Stimulated activated effector memory CD8-positive, alpha-beta T cell treated with anti-CD3 and anti-CD28 coated beads, Interleukin-12 subunit alpha, Interleukin-12 subunit beta, amount 100 ng/mL, for 72 hours (primary cell): ENCODE results near the gene INPP4A.

Source experiments
- ATAC-seq: fragments of 150-1000 bp; cut with Tn5 transposase; 2 replicates; pipeline ENCODE4 v1.10.0; 2021
- DNase-seq, 2 donors: peaks; one replicate each; pipeline ENCODE4 v3.0.0; 2021 to 2022; ENCODE audit warnings: low spot score in 2 of 2
- H3K27ac Mint-ChIP-seq: one replicate; pipeline ENCODE4 v1.8.0; 2022; ENCODE audit warnings: mild to moderate bottlenecking, mixed read lengths
- H3K36me3 Mint-ChIP-seq: one replicate; pipeline ENCODE4 v1.8.0; 2022; ENCODE audit warnings: mild to moderate bottlenecking, mixed read lengths
- H3K4me1 Mint-ChIP-seq: one replicate; pipeline ENCODE4 v1.8.0; 2022; ENCODE audit warnings: mixed read lengths
- H3K4me3 Mint-ChIP-seq: one replicate; pipeline ENCODE4 v1.8.0; 2022; ENCODE audit warnings: mild to moderate bottlenecking, mixed read lengths
- H3K9me3 Mint-ChIP-seq: one replicate; pipeline ENCODE4 v1.8.0; 2022; ENCODE audit warnings: mixed read lengths

The INPP4A gene

GRCh38 chr2:98607741-98608115 lies 163.1 kb downstream of the INPP4A start:
- no peaks in the 10 kb centered on the region for H3K9me3 Mint-ChIP-seq
- DNase-seq (no peak), ATAC-seq (no peak)
- peaks cover 61% of the 10 kb centered on the region for H3K36me3 Mint-ChIP-seq
- peaks cover 57% of the 10 kb centered on the region for H3K4me1 Mint-ChIP-seq
- peak overlapping the region; percentile 97 for H3K27ac Mint-ChIP-seq
- peak overlapping the region; percentile 88 for H3K4me3 Mint-ChIP-seq

GRCh38 chr2:98608116-98608961 lies 163.7 kb downstream of the INPP4A start, which contains the start of the genes COA5 and UNC50:
Gene COA5 (minus strand): TSS chr2:98608512. CDS start chr2:98608405, 107 bp downstream.
Gene UNC50 (plus strand): TSS chr2:98608589. CDS start chr2:98609760, 1,171 bp downstream.
- ATAC-seq (peak; percentile 96), DNase-seq (peak; percentile 82 to 94)
- H3K4me1 Mint-ChIP-seq, result peaks cover 61% of the 10 kb centered on the region
- peak within 1 kb of the TSS; percentile 88 for H3K4me3 Mint-ChIP-seq
- peaks cover 61% of the 10 kb centered on the region for H3K36me3 Mint-ChIP-seq
- H3K27ac Mint-ChIP-seq, result peak within 1 kb of the TSS; percentile 97
- H3K9me3 Mint-ChIP-seq, result no peaks in the 10 kb centered on the region

GRCh38 chr2:98608962-98609604 lies 164.4 kb downstream of the INPP4A start:
- Mint-ChIP-seq H3K27ac (peak overlapping the region; percentile 97), H3K4me3 (peak overlapping the region; percentile 88), H3K4me1 (peaks cover 68% of the 10 kb centered on the region), H3K9me3 (no peaks in the 10 kb centered on the region), H3K36me3 (peaks cover 61% of the 10 kb centered on the region)
- DNase-seq (no peak), ATAC-seq (peak; percentile 9)

GRCh38 chr2:98614024-98614739 lies 169.5 kb downstream of the INPP4A start:
- peaks cover 91% of the 10 kb centered on the region for H3K36me3 Mint-ChIP-seq
- no peaks in the 10 kb centered on the region for H3K9me3 Mint-ChIP-seq
- ATAC-seq (no peak), DNase-seq (no peak)
- peak overlapping the region; percentile 44 for H3K27ac Mint-ChIP-seq
- H3K4me3 Mint-ChIP-seq, result no peak overlapping the region
- H3K4me1 Mint-ChIP-seq, result peaks cover 66% of the 10 kb centered on the region

- peaks cover 61% of the 10 kb centered on the region for H3K4me1 Mint-ChIP-seq
- no peak for ATAC-seq
- no peak for DNase-seq
These were observed 170.8 kb downstream of the INPP4A start for GRCh38 chr2:98615481-98615880.

GRCh38 chr2:98617149-98617548 lies 172.5 kb downstream of the INPP4A start:
- ATAC-seq, result no peak
- DNase-seq, result no peak
- Mint-ChIP-seq H3K36me3 (peaks cover 96% of the 10 kb centered on the region), H3K4me3 (no peak overlapping the region), H3K4me1 (peaks cover 67% of the 10 kb centered on the region), H3K27ac (peak overlapping the region; percentile 79), H3K9me3 (no peaks in the 10 kb centered on the region)

More at GRCh38 chr2:98615481-98615880, 170.8 kb downstream of the INPP4A start:
- H3K27ac Mint-ChIP-seq, result peak overlapping the region; percentile 79
- H3K36me3 Mint-ChIP-seq, result peaks cover 99% of the 10 kb centered on the region
- no peak overlapping the region for H3K4me3 Mint-ChIP-seq
- H3K9me3 Mint-ChIP-seq, result no peaks in the 10 kb centered on the region

- H3K4me1 Mint-ChIP-seq, result peaks cover 35% of the 10 kb centered on the region
- peak overlapping the region; percentile 23 for H3K27ac Mint-ChIP-seq
- no peak overlapping the region for H3K4me3 Mint-ChIP-seq
- ATAC-seq, result peak; percentile 34
- DNase-seq, result no peak
- peaks cover 76% of the 10 kb centered on the region for H3K36me3 Mint-ChIP-seq
- H3K9me3 Mint-ChIP-seq, result no peaks in the 10 kb centered on the region
These were observed 179.0 kb downstream of the INPP4A start for GRCh38 chr2:98623657-98624056.

- peaks cover 35% of the 10 kb centered on the region for H3K4me1 Mint-ChIP-seq
- DNase-seq, result peak in 1 of 2 donors; percentile 35
- no peak overlapping the region for H3K4me3 Mint-ChIP-seq
- H3K9me3 Mint-ChIP-seq, result no peaks in the 10 kb centered on the region
- peak overlapping the region; percentile 21 for H3K27ac Mint-ChIP-seq
- H3K36me3 Mint-ChIP-seq, result peaks cover 63% of the 10 kb centered on the region
- no peak for ATAC-seq
These were observed 187.7 kb downstream of the INPP4A start for GRCh38 chr2:98632351-98632750.

GRCh38 chr2:98634406-98635092 lies 189.9 kb downstream of the INPP4A start:
- Mint-ChIP-seq H3K9me3 (no peaks in the 10 kb centered on the region), H3K4me3 (peak overlapping the region; percentile 63), H3K36me3 (peaks cover 69% of the 10 kb centered on the region), H3K4me1 (peaks cover 42% of the 10 kb centered on the region), H3K27ac (peak overlapping the region; percentile 90)
- DNase-seq, result peak; percentile 38 to 82
- ATAC-seq, result peak; percentile 83

- Mint-ChIP-seq H3K4me1 (peaks cover 41% of the 10 kb centered on the region), H3K36me3 (peaks cover 84% of the 10 kb centered on the region), H3K9me3 (no peaks in the 10 kb centered on the region), H3K4me3 (peak overlapping the region; percentile 51), H3K27ac (peak overlapping the region; percentile 78)
- ATAC-seq (peak; percentile 84), DNase-seq (peak; percentile 28 to 77)
These were observed 192.9 kb downstream of the INPP4A start for GRCh38 chr2:98637401-98638147.

GRCh38 chr2:98643496-98644100 lies 198.9 kb downstream of the INPP4A start:
- Mint-ChIP-seq H3K4me1 (peaks cover 8% of the 10 kb centered on the region), H3K27ac (no peak overlapping the region), H3K36me3 (peaks cover 79% of the 10 kb centered on the region)

More at GRCh38 chr2:98643496-98644100, 198.9 kb downstream of the INPP4A start:
- ATAC-seq (no peak), DNase-seq (peak in 1 of 2 donors; percentile 2)
- no peaks in the 10 kb centered on the region for H3K9me3 Mint-ChIP-seq
- no peak overlapping the region for H3K4me3 Mint-ChIP-seq
